Dermis lymphatic vessel endothelial cell (primary cell): ENCODE data around the gene GORAB. TPM values are rescaled to one million over a fixed set of nuclear protein-coding genes. Genes with fewer than 3 reads are reported as not detected.

ENCODE experiments used
- total RNA-seq: library from RNA; depleted of rRNA; stranded (reverse); fragments of >200 nt; gene quantifications from 2 replicates; pipeline ENCODE4 v1.2.1, GENCODE V29; 2014

Gene GORAB, protein sequence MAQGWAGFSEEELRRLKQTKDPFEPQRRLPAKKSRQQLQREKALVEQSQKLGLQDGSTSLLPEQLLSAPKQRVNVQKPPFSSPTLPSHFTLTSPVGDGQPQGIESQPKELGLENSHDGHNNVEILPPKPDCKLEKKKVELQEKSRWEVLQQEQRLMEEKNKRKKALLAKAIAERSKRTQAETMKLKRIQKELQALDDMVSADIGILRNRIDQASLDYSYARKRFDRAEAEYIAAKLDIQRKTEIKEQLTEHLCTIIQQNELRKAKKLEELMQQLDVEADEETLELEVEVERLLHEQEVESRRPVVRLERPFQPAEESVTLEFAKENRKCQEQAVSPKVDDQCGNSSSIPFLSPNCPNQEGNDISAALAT
- 6.5 and 10.4 TPM in 2 replicates for total RNA-seq

DNA sequence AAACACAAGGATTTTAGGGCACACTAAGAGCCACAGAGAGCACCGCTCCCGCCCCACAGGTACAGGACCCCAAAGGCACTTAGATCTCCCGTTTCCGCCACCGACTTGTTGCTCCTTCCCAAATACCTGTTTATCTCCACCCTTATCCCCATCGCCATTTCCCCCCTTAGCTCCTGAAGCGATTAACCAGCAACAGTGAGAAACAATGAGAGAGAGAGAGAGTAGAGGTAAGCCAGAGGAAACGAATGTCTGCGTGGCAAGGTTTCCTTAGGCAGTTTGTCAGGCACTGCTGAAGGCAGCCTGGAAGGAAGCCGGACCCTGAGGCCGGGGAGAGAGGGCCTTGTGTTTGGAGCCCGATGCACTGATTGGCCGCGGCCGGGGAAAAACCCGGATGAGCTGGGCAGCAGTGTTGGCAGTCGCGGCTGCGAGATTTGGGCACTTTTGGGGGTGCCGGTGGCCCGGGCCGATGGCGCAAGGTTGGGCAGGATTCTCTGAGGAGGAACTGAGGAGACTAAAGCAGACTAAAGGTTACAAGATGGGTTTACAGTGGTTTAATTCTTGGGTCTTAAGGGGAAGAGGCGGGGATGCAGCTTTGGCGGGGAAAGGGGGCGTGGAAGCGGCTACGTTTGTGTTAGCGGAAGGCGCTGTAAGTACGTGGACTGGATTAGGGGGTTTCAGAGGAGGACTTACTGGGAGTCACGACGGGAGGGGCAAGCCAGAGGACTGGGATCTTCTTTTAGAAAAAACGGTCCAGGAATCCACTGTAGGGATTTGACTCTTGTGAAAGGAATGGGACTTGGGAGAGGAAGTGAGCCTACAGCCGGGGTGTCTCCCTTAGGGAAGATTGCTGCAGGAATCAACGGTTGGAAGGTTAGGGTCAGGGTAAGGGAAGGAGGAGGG lies at the start of gene GORAB:
TSS of gene GORAB (plus strand) at position 409 of the 900 bp plus-strand sequence. CDS start at position 467, 58 bp downstream.

Other genes starting within 250 kb of the GORAB start
- 0.17 and 1.3 TPM in 2 replicates for gene PRRX1, start 132.0 kb downstream of the GORAB start, total RNA-seq